ENCODE data around the gene KAT2A.
A peak's percentile ranks its signal among the peaks of the same experiment; 100 is the strongest.

The KAT2A gene

DNA sequence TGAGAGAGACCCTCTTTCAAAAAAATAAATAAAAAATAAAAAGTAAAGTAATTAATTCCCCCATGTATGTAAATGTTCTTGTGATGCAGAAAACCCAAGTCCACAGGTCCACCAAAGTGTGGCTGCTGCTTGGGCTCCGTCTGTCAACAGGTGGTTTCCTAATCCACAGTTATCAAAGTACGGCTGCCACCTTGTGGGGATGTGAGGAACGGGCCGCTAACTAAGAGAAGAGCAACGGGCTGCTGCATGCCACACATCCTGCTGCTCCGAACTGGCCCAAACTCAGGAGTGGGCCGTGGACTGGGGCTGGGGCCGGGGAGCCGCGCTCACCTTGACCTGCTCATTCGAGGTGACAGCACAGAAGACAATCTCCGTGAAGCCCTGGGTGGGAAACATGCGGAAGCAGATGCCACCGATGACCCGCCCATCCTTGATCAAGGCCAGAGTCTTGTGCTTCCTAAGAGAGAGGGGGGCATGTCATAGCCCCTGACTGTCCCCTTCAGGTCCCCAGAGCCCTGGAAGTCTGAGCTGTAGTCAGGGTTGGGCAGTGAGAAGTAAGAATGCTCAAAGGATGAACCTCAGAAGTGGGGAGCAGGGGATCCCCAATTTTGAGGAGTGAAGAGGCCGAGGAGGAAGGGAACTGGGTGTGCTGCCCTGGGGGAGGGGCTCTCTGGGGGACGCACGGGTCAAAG is 4.3 kb downstream of the KAT2A start:
- peak; percentile 63 to 68 (median 65) for DNase-seq (ENCODE audit: low read depth in 3 of 3, low spot score in 1 of 3)

DNA sequence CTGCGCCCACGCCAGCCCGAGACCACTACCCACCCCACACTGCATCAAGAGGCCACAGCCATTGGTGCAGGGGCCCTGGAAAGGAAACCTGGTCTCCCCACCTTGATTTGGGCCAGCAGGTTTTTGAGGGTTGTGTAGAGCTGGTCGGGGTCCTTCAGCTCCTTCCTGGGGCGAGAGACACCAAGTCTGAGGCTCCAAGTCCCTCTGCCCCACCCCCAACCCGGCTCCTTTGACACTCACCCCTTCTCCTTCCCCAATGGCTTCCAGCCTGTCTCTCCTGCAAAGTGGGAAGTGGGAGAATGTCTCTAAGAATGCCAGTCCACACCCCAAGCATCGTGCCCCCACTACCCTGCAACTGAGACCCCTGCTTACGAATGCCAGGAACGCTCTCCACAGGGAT is 7.0 kb downstream of the KAT2A start:
- DNase-seq (ENCODE audit: low read depth in 3 of 3, low spot score in 1 of 3): no peak

DNA sequence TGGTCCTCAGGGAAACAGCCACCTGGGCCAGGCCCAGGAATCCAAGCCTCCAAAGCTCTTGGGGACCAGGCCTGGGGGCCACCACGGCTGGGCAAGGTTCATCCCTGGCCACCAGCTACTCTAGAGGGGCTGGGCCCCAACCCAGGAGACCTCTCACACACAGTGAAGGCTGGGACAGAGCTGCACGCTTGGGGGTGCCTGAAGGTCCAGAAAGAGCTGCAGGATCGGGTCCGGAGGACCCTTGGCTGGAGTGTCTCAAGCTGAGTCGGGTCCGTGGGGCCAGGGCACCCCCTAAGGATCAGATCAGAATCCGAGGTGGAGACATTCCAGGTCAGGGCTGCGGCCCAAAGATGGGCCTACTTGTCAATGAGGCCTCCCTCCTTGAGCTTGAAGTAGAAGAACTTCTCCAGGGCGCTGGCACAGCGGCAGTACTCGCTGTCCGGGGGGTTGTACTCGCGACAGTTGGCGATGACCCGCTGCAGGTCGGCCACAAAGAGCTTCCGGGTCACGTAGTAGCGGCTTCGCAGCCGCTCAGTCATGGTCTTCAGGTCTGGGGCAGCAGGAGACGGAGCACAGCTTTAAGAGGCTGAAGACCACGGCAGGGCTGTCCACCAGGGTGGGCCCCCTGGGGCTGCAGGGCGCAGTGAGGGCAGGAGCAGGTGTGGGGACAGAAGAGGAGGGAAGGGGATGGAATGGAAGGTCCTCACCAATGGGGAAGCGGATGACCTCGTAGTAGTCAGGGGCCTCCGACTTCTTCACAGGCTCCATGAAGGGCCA is 7.7 kb downstream of the KAT2A start:
- no peak for DNase-seq (ENCODE audit: low read depth in 3 of 3, low spot score in 1 of 3)

DNA sequence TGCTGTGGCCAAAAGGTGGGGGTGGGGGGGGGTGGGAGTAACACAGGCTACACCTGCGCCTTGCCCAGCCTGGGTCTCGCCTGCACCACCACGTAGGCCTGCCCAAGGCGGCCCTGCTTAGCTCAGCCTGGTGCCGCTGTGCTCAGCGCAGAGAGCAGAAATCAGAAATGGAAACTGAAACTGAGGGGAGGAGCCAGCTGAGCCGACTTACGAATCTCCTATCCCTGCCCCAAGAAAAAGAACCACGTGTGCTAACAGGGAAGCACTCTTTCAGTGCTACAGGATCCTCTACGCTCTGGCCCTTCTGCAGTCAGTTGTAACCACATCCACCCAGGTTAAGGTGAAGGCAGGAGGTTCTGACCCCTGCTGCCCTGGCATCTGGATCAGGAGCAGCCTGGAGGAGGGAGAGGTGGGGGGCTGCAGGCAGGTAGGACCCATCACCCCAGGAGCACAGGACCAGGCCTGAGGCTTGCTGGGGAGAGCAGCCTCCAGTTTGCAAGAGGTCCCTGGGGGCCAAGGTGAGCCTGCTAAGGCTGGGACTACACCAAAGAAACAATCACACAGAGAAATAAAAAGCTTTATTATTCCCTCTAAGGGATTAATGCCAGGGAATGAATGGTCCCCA is 8.5 kb downstream of the KAT2A start, which contains the start of gene DHX58:
TSS of gene DHX58 (minus strand) at position 163 of the 625 bp plus-strand sequence. CDS start 822 bp downstream, outside the sequence.
- peak; percentile 34 to 50 (median 49) for DNase-seq (ENCODE audit: low read depth in 3 of 3, low spot score in 1 of 3)

DNA sequence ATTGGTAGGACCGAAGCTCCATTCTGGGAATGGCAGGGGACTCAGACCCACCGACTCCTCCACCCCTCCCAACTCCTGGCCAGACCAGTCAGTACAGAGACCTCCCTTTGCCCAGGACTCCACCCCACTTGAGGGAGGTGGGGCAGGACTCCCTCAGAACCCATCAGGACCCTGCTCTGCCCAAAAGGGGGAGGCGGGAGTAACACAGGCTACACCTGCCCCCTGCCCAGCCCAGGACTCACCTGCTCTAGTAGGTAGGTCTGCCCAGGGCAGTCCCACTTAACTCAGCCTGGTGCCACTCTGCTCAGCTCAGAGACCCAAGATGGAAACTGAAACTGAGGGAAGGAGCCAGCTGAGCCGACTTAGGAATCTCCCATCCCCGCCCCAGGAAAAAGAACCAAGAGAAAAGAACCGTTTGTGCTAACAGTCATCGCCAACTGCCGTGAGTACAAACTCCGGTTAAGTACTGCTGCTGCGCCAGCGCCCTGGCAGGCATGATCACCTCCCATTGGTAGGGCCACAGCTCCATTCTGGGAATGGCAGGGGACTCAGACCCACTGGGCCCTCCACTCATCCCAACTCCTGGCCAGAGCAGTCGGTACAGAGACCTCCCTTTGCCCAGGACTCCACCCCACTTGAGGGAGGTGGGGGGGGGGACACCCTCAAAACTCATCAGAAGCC is 9.2 kb downstream of the KAT2A start:
- no peak for DNase-seq (ENCODE audit: low read depth in 3 of 3, low spot score in 1 of 3)

DNA sequence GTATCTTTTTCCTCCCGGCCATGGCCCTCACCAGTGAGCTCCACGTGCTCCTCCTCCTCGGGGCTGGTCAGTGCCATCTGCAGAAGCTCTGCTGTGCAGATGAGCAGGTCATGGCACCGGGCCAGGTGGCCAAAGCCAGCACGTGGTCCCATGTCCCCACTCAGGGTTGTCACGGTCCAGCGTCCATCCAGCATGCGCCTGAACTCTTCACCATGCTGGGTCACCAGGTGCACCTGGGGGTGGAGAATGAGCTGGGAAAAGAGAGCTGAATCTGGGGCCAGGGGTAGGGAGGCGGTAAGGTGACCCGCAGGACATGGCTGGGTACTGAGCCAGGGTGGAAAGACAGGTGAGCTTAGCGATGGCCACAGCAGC is 9.9 kb downstream of the KAT2A start:
- no peak for DNase-seq (ENCODE audit: low read depth in 3 of 3, low spot score in 1 of 3)

DNA sequence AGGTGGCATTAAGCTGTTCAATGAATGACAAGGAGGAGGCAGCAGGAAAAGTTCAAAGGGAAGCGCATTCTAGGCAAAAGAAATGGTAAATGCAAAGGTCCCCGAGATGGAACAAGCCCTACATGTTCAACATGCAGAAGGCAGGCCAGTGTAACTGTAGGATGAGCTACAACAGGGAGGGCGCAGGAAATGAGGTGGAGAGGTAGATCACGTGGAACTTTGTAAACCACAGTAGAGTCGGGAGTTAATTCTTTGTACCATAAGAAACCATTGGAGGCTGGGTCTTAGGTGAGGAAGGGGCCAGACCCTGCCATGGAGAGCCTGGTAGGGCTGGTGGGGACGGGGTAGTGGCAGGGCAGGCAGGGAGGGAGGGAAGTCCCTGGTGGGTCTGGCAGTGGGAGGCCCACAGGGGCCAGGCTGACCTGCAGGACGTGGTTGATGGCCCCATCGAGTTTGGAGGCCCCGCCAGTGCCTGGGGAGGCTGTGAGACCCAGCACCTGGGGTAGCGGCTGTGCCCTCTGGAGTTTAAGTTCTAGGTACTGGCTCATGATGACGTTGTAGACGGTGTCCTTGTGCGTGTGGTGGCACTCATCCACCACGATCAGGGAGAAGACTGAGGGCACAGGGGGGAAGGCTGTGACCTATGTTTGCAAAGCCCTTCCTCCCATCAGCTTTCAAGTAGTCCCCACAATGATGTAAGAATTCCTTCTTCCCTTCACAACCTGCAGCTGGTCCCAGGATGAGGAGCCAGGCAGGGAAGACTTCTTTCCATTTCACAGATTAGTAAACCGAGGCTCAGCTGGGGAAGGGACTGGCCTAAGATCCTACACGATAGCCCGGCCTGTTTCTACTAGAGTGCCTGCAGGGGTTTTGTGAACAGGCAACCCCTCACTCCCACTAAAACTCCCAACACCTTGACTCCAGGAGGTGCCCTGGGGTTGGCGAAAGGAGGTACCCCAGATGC is 10.6 kb downstream of the KAT2A start:
- DNase-seq (ENCODE audit: low read depth in 3 of 3, low spot score in 1 of 3): no peak

DNA sequence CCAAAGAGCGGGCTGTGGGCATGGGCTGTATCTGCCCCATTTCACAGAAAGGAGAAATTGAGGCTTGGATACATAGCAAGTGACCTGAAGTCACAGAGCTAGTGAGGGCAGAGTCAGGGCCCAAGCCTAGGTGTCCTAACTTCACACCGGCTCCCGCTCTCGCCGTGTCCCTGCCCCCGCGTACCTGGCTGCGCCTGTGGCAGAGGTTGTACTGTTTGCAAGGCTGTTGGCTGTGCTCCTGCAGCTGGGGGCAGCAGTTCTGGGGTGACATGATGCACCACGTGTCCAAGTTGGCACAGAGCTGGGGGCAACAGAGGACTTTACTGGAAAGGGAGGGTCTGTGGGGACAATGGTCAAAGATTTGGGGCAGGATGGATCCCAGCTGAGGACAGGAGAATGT is 12.1 kb downstream of the KAT2A start:
- DNase-seq (ENCODE audit: low read depth in 3 of 3, low spot score in 1 of 3): no peak

DNA sequence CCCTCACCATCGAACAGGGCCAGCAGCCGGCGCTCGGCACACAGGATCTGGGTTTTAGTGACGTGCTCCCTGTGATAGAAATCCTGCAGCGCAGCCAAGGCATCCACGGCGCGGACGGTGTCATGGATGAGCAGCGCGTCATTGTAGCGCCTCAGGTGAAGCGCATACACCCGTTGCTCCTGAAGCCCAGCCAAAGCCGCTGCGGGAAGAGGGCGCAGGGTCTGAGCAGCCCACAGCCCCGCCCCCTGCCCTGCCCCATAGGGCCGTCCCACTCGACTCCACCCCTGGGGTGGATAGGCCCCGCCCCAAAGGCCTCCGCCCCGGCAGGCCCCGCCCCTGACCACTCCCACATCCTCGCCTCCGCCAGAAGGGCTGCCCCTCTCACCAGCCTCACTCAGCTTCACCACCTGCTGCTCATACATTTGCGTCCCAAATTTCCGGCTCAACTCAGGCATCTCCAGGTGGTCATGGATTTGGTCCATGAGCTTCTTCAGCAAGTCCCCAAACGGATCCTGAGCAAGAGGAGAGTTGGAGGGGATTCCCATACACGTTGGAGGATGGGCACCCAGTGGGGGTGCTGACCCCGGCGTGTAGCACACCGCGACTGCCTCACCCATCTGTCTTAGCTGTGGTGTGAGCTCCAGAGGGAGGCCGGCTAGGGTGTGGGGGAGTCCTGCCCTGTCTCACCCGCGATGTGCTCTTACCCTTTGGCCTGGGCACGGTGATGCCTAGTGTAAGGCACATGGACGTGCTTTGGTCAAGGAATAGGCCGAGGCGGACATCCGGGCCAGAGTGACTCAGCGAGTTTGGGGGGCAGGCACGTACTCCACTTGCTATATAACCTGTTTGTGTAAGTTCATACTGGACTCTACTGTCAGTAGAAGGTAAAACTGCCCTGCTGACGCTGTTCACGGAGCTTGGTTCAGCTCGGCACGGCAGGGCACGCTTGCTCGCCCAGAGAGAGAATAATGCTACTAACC is 13.3 kb downstream of the KAT2A start:
- peak; percentile 85 to 92 (median 88) for DNase-seq (ENCODE audit: low read depth in 3 of 3, low spot score in 1 of 3)

DNA sequence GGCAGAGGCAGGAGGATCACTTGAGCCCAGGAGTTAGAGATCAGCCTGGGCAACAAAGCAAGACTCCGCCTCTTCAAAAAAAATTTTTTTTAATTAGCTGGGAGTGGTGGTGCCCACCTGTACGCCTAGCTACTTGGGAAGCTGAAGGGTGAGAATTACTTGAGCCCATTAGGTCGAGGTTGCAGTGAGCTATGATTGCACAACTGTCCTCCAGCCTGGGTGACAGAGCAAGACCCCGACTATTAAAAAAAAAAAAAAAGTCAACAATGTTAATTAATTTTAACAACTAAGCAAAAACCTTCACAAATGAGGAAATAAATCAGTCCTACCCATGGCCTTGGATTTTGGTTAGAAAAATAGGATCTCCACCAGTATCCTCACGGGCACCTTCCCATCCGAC is 14.0 kb downstream of the KAT2A start:
- DNase-seq (ENCODE audit: low read depth in 3 of 3, low spot score in 1 of 3): no peak

DNA sequence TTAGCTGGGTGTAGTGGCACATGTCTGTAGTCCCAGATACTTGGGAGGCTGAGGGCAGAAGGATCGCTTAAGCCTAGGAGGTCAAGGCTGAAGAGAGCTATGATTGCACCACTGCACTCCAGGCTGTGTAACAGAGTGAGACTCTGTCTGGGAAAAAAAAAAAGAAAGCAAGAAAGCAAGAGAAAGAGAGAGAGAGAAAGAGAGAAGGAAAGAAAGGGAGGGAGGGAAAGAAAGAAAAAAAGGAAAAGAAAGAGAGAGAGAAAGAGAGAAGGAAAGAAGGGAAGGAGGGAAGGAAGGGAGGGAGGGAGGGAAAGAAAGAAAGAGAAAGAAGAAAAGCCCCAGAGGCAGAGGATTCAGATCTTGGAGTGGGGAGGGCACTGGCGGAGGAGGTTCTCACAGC is 15.2 kb downstream of the KAT2A start:
- no peak for DNase-seq (ENCODE audit: low read depth in 3 of 3, low spot score in 1 of 3)

DNA sequence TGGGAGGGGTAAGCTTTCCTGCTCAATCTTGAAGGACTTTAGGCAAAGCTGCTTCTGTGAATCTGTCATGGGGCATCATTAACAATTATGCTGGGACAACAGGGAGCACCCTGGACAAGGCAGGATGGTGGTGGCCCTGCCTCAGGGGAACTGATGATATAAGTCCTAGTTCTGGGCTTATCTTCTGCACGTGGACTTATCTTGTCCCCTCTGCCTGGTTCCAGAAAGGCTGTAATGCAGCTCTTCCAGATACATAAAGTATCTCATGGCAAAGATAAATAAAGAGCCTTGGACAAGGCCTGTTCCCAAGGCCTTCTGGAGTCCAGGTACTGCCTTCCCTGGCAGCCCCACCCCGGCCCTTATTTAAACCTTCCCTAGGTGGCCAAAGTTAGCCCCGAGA is 16.9 kb downstream of the KAT2A start:
- no peak for DNase-seq (ENCODE audit: low read depth in 3 of 3, low spot score in 1 of 3)

DNA sequence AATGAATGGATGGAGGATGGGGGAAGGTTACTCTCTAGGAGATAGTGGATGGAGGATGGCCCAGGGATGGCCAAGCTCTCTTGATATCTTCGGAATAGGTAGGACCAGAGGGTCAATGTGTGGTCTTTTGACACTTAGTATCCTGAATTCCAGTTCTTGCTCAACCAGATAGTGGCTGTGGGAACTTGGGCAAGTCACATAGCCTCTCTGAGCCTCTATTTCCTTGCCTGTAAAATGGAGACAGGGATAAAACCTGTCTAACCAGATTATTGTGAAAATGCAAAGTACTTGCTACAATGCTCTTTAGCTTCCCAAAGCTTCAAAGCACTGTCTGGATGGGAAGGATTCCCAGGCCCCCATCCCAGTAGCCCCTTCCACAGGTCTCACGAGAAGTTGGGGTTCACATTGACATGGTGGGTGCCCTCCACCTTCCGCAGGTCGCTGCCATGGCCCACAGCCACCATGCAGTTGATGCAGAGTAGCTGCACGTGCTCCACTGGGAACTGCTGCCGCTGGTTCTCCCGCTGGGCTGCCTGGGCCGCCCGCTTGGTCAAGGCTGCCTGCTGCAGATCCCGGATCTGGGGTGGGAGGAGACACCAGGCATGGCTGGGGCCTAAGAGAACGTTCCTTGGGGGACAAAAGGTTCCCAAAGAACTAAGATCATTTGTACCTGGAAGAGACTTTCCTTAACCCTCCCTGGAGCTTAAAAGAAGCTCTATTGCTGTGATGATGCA is 17.8 kb downstream of the KAT2A start:
- DNase-seq (ENCODE audit: low read depth in 3 of 3, low spot score in 1 of 3): no peak

DNA sequence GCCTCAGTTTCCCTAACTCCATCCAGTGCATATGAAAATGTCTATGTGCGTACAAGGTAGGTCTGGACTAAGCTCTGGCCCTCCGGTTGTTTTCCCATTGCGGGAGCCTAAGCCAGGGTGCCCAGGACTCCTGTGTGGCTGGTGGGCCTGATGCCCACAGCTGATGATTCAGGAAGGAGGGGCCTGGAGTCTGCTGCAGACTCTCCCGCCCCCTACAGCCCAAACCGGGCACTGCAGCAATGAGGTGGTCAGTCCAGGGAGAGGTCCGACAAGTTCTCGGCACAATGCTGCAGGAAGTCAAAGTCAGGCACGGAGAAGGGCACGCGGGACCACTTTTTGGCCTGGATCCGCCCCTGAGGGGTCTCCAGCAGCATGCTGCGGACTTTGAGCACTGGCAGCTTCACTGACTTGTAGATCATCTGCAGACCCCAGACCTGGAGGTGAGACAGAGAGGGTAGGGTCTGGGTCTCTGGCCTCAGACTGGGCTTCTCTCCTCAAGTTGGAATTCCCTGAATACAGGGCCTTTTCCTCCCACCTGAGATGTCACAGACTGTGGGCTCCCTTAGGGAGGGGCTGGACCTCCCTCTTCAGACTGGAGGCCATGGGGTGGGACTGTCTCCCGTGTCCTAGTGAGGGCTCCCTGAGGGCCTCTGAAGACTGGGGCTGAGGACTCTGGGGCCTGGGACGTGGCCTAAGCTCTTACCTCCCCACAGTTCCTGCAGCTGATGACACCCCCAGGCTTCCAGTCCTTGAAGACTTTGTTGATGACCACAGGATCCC is 19.5 kb downstream of the KAT2A start:
- peak in 1 of 3 donors; percentile 45 for DNase-seq (ENCODE audit: low read depth in 3 of 3, low spot score in 1 of 3)

DNA sequence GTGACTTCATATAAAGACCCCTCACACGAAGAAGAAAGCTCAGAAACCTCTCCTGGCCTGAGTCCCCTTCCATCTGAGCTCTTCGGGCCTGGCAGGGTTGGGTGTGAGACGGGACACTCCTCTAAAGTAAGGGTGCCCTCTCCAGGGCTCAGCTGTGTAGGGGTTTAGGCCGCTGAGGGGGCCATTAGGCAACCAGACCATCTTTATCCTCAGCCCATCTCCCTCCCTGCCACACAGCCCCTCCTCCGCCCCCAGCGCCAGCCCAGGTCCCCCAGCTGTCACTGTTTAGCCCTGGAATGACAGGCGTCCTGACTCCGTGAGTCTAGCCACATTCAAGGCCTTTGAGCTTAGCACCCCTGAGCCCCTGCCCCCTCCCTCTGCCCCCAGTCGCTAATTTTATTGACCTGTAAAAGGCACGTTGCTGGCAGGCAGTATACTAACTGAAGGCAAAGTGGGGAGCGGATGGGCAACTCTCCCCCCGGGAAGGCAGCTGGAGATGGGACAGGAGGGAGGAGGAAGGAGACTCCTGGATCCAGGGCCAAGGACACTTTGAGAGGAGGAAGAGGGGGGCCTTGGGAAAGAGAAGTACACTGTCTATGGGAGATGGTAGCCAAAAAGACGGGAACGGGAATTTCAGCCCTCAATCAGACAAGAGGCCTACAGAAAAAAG is 22.3 kb downstream of the KAT2A start:
- no peak for DNase-seq (ENCODE audit: low read depth in 3 of 3, low spot score in 1 of 3)

DNA sequence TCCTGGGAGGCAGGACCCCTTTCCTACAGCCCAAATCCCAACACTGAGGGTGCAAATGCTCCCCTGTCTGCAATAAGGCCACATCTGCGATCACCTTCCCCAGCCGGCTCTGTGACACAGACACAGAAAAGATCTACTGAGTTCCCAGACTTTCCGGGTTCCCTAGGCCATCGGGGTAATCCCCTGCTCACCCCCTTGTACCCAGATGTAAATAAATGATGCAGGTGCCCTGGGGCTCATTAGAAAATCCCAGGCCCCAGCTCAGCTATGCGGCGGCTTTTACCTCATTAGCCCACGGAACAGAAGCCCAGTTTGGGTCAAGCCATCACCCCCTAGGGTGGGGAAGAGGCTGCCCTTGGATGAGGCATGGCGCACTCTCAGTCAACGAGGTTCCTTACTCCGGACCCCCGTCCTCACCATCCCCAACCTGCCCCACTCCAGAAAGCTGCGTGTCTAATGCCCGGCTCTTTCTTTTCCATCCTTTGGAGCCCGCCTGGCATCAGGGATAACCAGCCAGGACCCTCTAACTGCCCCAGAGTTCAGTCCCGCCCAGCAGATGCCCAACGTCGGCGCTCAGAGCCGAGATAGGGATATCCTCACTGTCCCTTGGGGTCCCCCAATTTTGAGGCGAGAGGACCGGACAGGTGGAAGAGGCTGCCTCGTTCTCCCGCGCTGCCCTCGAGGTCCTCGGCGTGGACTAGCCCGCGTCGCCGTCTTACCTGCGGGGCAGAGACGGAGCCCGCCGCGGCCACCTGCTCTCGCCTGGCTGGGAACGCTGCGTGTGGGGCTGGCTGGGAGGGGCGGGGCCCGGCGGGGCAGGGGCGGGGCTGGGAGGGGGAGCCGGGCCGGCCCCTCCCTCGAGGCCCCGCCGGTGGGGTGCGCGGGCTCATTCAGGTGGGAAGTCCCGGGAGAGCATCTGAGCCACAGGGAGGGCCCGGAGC is 23.2 kb downstream of the KAT2A start, which contains the start of gene ZNF385C:
TSS of gene ZNF385C (minus strand) at position 783 of the 941 bp plus-strand sequence. CDS start 35,417 bp downstream, outside the sequence.
- DNase-seq (ENCODE audit: low read depth in 3 of 3, low spot score in 1 of 3): peak in 1 of 3 donors; percentile 49

Measured in stimulated activated CD4-positive, alpha-beta T cell treated with anti-CD3 and anti-CD28 coated beads, TNF-alpha, amount 100 ng/mL, for 1 hour (primary cell).